Activated T-helper 1 cell treated with anti-CD3 and anti-CD28 coated beads, Interleukin-12 subunit alpha, Interleukin-12 subunit beta, Interleukin-2, Interleukin-4 antibody, amounts not matched to agents 30 ng/mL and 10 ng/mL and 1 ng/mL, durations not matched to agents 14 hours and 24 hours and 36 hours (primary cell): ENCODE results near the gene PPHLN1. TPM values are rescaled to one million over a fixed set of nuclear protein-coding genes. Genes with fewer than 3 reads are reported as not detected.

ENCODE experiments used
- DNase-seq: peaks from one replicate; pipeline ENCODE4 v3.0.0; 2021; ENCODE audit warnings: low spot score
- H3K27ac Mint-ChIP-seq: one replicate; pipeline ENCODE4 v1.8.0; 2021; ENCODE audit warnings: mild to moderate bottlenecking, mixed read lengths
- H3K27me3 Mint-ChIP-seq: one replicate; pipeline ENCODE4 v1.8.0; 2022; ENCODE audit warnings: mild to moderate bottlenecking, moderate library complexity, mixed read lengths; ENCODE audit not compliant: insufficient read depth
- H3K36me3 Mint-ChIP-seq: one replicate; pipeline ENCODE4 v1.8.0; 2021; ENCODE audit warnings: low read depth, mixed read lengths
- H3K4me1 Mint-ChIP-seq: one replicate; pipeline ENCODE4 v1.8.0; 2021; ENCODE audit warnings: low read depth, mixed read lengths
- H3K4me3 Mint-ChIP-seq: one replicate; pipeline ENCODE4 v1.8.0; 2021; ENCODE audit warnings: mild to moderate bottlenecking, moderate library complexity, mixed read lengths
- H3K9me3 Mint-ChIP-seq: one replicate; pipeline ENCODE4 v1.8.0; 2021; ENCODE audit warnings: mixed read lengths
- intact Hi-C: fragments of 100-400 bp; cut with micrococcal nuclease; formaldehyde crosslinking; loops from one replicate; pipeline ENCODE4 v1.15.1; 2024
- total RNA-seq: library from RNA; stranded (reverse); gene quantifications from 2 replicates; pipeline ENCODE4 v1.2.3, GENCODE V29; 2022

The PPHLN1 gene
- total RNA-seq, 1 donor from 2014 or later, result 90.1 TPM

DNA sequence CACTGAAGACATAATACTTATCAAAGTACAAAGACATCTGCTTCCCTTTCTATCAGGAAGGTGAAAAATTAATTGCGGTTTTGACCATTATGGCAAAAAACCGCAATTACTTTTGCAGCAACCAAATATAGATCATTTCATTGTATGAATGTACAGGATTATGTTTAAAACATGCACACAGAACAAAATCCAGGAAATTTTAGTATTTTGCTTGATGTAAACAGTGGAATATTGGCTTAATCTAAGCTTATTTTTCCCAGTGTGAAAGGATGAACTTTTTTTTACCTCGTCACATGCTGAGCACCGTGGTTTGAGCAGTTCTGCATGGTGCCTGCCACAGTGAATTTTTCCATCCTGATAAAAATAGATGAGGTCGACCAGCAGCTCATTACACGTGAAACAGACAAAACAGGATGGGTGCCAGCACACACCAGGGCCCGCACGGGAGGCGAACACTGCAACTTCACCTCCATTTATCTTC, 142.4 kb downstream of the PPHLN1 start:
- H3K9me3 Mint-ChIP-seq, result no peaks in the 10 kb centered on the region
- no peak overlapping the region for H3K27ac Mint-ChIP-seq
- peaks cover 5% of the 10 kb centered on the region for H3K27me3 Mint-ChIP-seq
- H3K36me3 Mint-ChIP-seq, result no peaks in the 10 kb centered on the region
- peaks cover 17% of the 10 kb centered on the region for H3K4me1 Mint-ChIP-seq
- no peak overlapping the region for H3K4me3 Mint-ChIP-seq
- no peak for DNase-seq
- intact Hi-C loops, result loop anchor here (2.0 kb wide), 1 partner anchor 16 kb away; no protein-coding TSS in a partner anchor

DNA sequence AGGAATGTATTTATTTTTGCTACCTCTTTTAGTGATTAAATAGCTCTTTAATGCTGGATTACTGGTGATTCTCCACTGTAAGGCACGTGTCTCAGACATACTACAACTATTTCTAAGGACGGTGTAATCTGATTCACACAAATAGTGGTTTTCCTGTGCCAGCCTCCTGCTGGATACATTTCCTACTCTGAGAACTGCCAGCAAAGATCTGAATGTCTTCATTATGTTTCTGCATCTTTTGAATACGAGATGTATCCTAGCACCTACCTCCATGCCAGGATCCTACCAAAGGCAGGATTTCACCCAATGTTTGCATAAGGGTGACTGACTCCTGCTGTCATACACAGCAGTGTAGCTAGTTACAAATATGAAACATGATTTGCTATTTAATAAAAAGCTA, 143.0 kb downstream of the PPHLN1 start:
- DNase-seq, result no peak
- Mint-ChIP-seq H3K27me3 (peaks cover 5% of the 10 kb centered on the region), H3K27ac (no peak overlapping the region), H3K4me3 (no peak overlapping the region), H3K36me3 (no peaks in the 10 kb centered on the region), H3K9me3 (no peaks in the 10 kb centered on the region), H3K4me1 (peaks cover 17% of the 10 kb centered on the region)
- intact Hi-C loops, result loop anchor here (2.0 kb wide), 1 partner anchor 16 kb away; no protein-coding TSS in a partner anchor

- peaks cover 17% of the 10 kb centered on the region for H3K4me1 Mint-ChIP-seq
- H3K27me3 Mint-ChIP-seq, result peaks cover 5% of the 10 kb centered on the region
- no peaks in the 10 kb centered on the region for H3K9me3 Mint-ChIP-seq
- peak overlapping the region; percentile 4 for H3K27ac Mint-ChIP-seq
- H3K4me3 Mint-ChIP-seq, result peak overlapping the region; percentile 76
- peak; percentile 8 for DNase-seq
- intact Hi-C loops, result loop anchor here (2.0 kb wide), 1 partner anchor 15 kb away; no protein-coding TSS in a partner anchor
- no peaks in the 10 kb centered on the region for H3K36me3 Mint-ChIP-seq
These were observed 143.6 kb downstream of the PPHLN1 start for GRCh38 chr12:42469355-42470175.

GRCh38 chr12:42472376-42472775, 146.4 kb downstream of the PPHLN1 start:
- Mint-ChIP-seq H3K27me3 (peaks cover 4% of the 10 kb centered on the region), H3K4me3 (no peak overlapping the region), H3K4me1 (peaks cover 17% of the 10 kb centered on the region), H3K27ac (no peak overlapping the region), H3K9me3 (no peaks in the 10 kb centered on the region), H3K36me3 (no peaks in the 10 kb centered on the region)
- DNase-seq, result no peak
- intact Hi-C loops, result no loop called here

DNA sequence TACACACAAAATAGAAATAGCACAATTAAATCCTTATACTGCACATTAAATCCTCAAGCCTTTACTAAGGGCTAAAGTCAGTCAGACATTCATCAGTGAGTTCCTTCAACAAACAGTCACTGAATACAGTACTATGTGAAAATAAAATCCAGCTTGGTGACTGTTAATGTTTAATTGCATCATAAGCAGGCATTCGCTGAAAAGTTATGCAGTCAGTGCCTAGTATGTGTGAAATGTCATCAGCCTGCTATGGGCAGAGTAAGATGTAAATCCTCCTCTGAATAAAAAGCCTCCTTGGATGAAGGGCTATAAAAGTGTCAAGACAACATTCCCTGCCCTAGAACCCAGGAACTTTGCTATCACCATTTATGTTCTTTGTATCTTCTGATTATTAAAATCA, 147.2 kb downstream of the PPHLN1 start:
- DNase-seq, result no peak
- intact Hi-C loops, result no loop called here
- no peak overlapping the region for H3K4me3 Mint-ChIP-seq
- H3K27ac Mint-ChIP-seq, result no peak overlapping the region
- no peaks in the 10 kb centered on the region for H3K9me3 Mint-ChIP-seq
- no peaks in the 10 kb centered on the region for H3K36me3 Mint-ChIP-seq
- H3K27me3 Mint-ChIP-seq, result peaks cover 11% of the 10 kb centered on the region
- peaks cover 17% of the 10 kb centered on the region for H3K4me1 Mint-ChIP-seq

GRCh38 chr12:42473561-42473960, 147.6 kb downstream of the PPHLN1 start:
- Mint-ChIP-seq H3K4me3 (no peak overlapping the region), H3K27ac (no peak overlapping the region), H3K9me3 (no peaks in the 10 kb centered on the region), H3K27me3 (peaks cover 15% of the 10 kb centered on the region), H3K36me3 (no peaks in the 10 kb centered on the region), H3K4me1 (peaks cover 17% of the 10 kb centered on the region)
- no peak for DNase-seq
- intact Hi-C loops, result no loop called here

DNA sequence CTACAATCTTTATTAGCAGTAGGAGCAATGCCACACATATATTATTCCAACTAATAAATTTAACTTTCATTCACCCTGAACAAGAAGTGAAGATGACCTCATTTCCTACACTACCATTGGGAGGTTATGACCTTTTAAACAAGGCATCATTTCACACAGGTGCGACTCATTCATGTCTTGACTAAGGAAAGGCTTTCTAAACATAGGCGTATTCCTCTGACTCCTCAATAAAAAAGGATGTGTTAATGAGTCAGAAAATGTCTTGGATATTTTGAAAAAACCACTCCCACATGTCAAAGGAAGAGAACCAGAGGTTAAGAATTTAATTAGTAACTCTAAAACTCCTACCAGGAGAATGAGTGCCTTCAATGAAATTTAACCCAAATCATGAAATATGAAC, 148.4 kb downstream of the PPHLN1 start:
- peaks cover 10% of the 10 kb centered on the region for H3K4me1 Mint-ChIP-seq
- H3K27ac Mint-ChIP-seq, result no peak overlapping the region
- H3K36me3 Mint-ChIP-seq, result no peaks in the 10 kb centered on the region
- DNase-seq, result no peak
- no peak overlapping the region for H3K4me3 Mint-ChIP-seq
- intact Hi-C loops, result no loop called here
- H3K27me3 Mint-ChIP-seq, result peaks cover 19% of the 10 kb centered on the region
- H3K9me3 Mint-ChIP-seq, result no peaks in the 10 kb centered on the region

- H3K4me1 Mint-ChIP-seq, result peaks cover 2% of the 10 kb centered on the region
- DNase-seq, result no peak
- H3K9me3 Mint-ChIP-seq, result no peaks in the 10 kb centered on the region
- H3K27ac Mint-ChIP-seq, result no peak overlapping the region
- intact Hi-C loops, result no loop called here
- no peak overlapping the region for H3K4me3 Mint-ChIP-seq
- peaks cover 23% of the 10 kb centered on the region for H3K27me3 Mint-ChIP-seq
- no peaks in the 10 kb centered on the region for H3K36me3 Mint-ChIP-seq
These were observed 149.1 kb downstream of the PPHLN1 start for GRCh38 chr12:42475106-42475505.

DNA sequence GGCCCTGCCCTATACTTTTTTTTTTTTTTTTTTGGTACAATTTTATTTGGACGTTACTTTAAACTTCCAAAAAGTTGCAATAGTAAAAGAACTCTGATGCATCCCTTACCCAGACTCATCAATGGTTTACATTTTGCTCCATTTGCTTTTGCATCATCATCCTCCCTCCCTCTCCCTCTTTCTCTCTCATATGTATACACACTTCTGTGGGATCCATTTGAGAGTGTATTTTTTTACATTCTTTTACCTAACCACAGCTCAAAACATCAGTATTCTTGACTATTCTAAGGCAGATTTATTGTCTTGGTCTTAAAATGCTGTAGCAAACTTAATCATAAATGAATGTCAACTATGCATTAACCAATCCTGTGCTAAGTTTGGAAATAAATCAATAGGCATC, 152.0 kb downstream of the PPHLN1 start:
- H3K36me3 Mint-ChIP-seq, result no peaks in the 10 kb centered on the region

DNA sequence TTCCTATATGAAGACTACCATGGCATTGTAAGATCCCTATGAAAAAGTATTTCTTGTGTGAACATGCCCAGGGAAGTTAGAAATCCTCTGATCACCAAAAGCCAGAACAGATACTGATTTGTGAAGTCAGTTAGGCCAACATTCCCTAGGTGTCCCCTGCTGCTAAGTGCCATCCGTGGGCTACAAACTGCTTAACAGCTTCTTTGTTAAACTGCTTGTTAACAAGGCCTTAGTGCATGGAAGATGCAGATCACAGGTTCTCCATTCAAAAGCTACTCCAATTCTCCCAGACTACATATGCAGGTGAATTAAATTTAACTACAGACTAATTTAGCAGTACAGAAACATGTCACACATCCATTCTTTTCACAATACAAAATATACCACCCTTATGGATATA, 155.4 kb downstream of the PPHLN1 start:
- Mint-ChIP-seq H3K4me1 (peaks cover 10% of the 10 kb centered on the region), H3K4me3 (no peak overlapping the region), H3K9me3 (no peaks in the 10 kb centered on the region), H3K36me3 (peaks cover 2% of the 10 kb centered on the region), H3K27ac (no peak overlapping the region), H3K27me3 (peaks cover 63% of the 10 kb centered on the region)
- no peak for DNase-seq
- intact Hi-C loops, result loop anchor here (5.0 kb wide), 2 partner anchors 339 to 856 kb away; partner anchors contain the start of gene GXYLT1

More for the DNA sequence above, 152.0 kb downstream of the PPHLN1 start:
- intact Hi-C loops, result no loop called here
- no peaks in the 10 kb centered on the region for H3K4me1 Mint-ChIP-seq
- no peak overlapping the region for H3K27ac Mint-ChIP-seq
- no peaks in the 10 kb centered on the region for H3K9me3 Mint-ChIP-seq
- DNase-seq, result no peak
- H3K27me3 Mint-ChIP-seq, result peaks cover 39% of the 10 kb centered on the region
- H3K4me3 Mint-ChIP-seq, result no peak overlapping the region

DNA sequence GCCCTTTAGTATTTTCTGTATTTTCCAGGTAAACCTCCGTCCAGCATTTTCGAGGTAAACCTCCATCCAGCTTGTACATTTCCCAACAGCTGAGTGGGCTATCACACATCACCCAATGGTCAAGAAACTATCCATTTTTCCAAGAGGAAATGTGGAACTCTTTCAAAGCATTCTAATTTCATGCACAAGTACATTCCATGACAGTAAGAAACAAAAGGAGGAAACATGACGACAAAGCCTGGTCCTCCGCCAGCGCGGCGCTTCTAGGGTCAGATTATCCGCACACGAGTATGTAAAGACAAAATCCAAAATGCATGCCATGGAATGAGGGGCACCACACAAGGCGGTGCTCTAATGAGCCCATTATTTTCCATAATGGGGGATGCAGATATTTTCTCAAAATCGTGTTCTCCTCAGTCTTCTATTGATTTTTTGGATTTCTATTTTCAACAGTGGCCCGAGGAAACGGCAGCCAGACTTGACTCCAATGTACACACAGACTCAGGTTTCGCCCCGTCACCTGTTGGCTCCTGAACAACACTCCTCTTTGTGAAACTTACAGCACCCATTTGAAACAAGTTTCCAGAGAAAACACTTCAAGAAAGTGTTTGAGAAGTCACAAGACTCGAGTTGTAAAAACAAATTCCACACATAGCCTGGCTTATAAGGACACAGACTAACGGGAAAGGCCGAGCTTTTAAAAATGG, 156.2 kb downstream of the PPHLN1 start:
- Mint-ChIP-seq H3K27me3 (peaks cover 70% of the 10 kb centered on the region), H3K4me1 (peaks cover 10% of the 10 kb centered on the region), H3K4me3 (peak overlapping the region; percentile 70), H3K27ac (no peak overlapping the region), H3K36me3 (peaks cover 2% of the 10 kb centered on the region), H3K9me3 (no peaks in the 10 kb centered on the region)
- intact Hi-C loops, result loop anchor here (1.0 to 5.0 kb wide), 4 partner anchors 87 to 855 kb away; partner anchors contain the start of gene GXYLT1
- DNase-seq, result no peak

DNA sequence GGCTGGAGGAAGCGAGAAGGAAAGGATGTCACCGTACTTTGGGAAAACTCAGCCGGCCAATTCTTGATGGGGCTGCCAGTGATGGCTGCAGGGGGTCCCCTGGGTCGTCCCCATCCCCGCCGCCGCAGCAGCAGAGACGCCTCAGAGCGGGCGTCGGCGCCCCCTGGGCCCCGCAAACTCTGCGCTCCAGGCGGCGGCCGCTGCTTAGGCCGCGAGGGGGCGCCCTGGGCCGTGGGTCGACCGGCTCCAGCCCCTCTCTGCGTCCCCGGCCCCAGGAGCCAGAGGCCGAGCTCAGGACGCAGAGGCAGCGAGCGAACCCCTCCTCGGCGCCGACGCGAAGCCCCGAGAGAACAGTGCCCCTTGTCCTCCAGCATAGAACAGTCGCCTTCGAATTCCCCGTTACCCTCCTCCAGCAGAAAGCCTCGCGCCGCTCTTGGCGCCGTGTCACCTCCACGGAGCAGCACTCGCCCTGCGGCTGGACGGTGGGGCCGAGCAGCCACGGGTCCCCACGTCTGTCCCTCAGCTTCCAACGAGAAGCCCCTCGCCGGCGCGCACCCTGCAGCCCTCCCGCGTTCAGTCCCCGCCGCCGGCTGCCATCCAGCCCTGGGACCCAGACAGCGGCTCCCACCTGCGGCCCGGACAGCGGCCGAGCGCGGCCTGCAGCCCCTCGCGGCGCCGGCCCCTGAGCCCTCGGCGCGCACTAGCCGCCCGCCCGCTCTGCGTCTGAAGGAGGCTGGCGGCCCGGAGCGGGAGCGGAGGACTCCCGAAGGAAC, 157.0 kb downstream of the PPHLN1 start:
- Mint-ChIP-seq H3K9me3 (no peaks in the 10 kb centered on the region), H3K4me3 (peak overlapping the region; percentile 78), H3K36me3 (peaks cover 2% of the 10 kb centered on the region), H3K4me1 (peaks cover 10% of the 10 kb centered on the region), H3K27ac (no peak overlapping the region), H3K27me3 (peaks cover 71% of the 10 kb centered on the region)
- intact Hi-C loops, result loop anchor here (1.0 to 5.0 kb wide), 4 partner anchors 86 to 854 kb away; partner anchors contain the start of gene GXYLT1
- DNase-seq, result peak; percentile 31
